ENCODE data around the gene TMEM35B. TPM values are rescaled to one million over a fixed set of nuclear protein-coding genes. Genes with fewer than 3 reads are reported as not detected.
"Not testable (repeated sequence)": the region's sequence is repeated elsewhere in the genome, so short reads cannot be mapped to it uniquely, and the experiment has no call there.

TMEM35B gene
- total RNA-seq, 1 donor, result 21.6 TPM

- TF ChIP-seq, protein P1, sequence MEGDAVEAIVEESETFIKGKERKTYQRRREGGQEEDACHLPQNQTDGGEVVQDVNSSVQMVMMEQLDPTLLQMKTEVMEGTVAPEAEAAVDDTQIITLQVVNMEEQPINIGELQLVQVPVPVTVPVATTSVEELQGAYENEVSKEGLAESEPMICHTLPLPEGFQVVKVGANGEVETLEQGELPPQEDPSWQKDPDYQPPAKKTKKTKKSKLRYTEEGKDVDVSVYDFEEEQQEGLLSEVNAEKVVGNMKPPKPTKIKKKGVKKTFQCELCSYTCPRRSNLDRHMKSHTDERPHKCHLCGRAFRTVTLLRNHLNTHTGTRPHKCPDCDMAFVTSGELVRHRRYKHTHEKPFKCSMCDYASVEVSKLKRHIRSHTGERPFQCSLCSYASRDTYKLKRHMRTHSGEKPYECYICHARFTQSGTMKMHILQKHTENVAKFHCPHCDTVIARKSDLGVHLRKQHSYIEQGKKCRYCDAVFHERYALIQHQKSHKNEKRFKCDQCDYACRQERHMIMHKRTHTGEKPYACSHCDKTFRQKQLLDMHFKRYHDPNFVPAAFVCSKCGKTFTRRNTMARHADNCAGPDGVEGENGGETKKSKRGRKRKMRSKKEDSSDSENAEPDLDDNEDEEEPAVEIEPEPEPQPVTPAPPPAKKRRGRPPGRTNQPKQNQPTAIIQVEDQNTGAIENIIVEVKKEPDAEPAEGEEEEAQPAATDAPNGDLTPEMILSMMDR (IDR thresholded peaks at IDR 0.05; ENCODE audit: insufficient read depth, low read depth, low read length), result no peak
- no peak overlapping the region for H3K4me3 ChIP-seq (ENCODE audit: low read depth, low read length)
- DNase-seq (ENCODE audit: low read depth), result no peak
Measured at GRCh38 chr1:34970829-34971228, 14.3 kb downstream of the TMEM35B start.

GRCh38 chr1:34970220-34970735 is 14.9 kb downstream of the TMEM35B start:
- no peak overlapping the region for H3K4me3 ChIP-seq (ENCODE audit: low read depth, low read length)
- no peak for DNase-seq (ENCODE audit: low read depth)
- TF ChIP-seq, protein P1 (IDR thresholded peaks at IDR 0.05; ENCODE audit: insufficient read depth, low read depth, low read length), result no peak

GRCh38 chr1:34968297-34968696 is 16.9 kb downstream of the TMEM35B start:
- DNase-seq (ENCODE audit: low read depth), result not testable (repeated sequence)

DNA sequence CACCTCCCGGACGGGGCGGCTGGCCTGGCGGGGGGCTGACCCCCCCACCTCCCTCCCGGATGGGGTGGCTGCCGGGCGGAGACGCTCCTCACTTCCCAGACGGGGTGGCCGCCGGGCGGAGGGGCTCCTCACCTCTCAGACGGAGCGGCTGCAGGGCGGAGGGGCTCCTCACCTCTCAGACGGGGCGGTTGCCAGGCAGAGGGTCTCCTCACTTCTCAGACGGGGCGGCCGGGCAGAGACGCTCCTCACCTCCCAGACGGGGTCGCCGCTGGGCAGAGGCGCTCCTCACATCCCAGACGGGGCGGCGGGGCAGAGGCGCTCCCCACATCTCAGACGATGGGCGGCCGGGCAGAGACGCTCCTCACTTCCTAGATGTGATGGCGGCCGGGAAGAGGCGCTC is 17.5 kb downstream of the TMEM35B start:
- H3K4me3 ChIP-seq (ENCODE audit: low read depth, low read length); DNase-seq (ENCODE audit: low read depth): not testable (repeated sequence)

More at GRCh38 chr1:34968297-34968696, 16.9 kb downstream of the TMEM35B start:
- not testable (repeated sequence) for H3K4me3 ChIP-seq (ENCODE audit: low read depth, low read length)

DNA sequence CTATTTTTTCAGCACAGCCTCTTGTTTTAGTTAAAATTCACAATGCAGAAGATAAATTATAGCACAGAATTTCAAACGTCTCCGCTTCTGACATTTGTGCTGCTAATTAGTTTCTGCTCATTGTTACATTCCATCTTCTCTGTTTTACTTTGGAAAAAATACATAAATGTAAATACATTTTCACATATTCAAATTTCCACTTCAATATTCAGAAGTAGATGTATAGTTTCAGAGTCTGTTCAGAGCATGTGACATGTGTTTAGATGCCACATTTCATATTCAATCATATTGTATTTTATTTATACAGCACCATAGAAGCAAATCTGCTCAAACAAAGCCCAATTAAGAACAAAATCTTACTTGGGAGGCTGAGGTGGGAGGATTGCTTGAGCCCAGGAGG is 19.6 kb downstream of the TMEM35B start:
- no peak for DNase-seq (ENCODE audit: low read depth)
- no peak overlapping the region for H3K4me3 ChIP-seq (ENCODE audit: low read depth, low read length)
- TF ChIP-seq, protein P1 (IDR thresholded peaks at IDR 0.05; ENCODE audit: insufficient read depth, low read depth, low read length), result no peak

DNA sequence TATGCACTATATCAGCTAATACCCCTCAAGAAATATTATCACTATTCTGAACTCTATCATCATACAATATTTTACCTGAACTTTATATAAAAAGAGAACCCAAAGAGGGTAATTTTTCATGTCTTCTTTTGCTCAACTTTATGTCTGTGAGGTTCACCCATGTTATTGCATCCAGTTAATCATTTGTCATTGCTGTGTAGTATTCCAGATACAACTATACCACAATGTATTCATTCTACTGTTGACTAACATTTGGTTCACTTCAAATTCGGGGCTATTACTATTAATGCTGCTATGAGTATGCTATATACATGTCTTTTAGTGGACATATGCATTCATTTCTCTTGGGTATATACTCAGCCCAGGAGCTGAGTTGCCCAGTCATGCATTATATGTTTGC is 34.7 kb downstream of the TMEM35B start:
- TF ChIP-seq, protein P1 (IDR thresholded peaks at IDR 0.05; ENCODE audit: insufficient read depth, low read depth, low read length), result no peak
- no peak for DNase-seq (ENCODE audit: low read depth)
- H3K4me3 ChIP-seq (ENCODE audit: low read depth, low read length), result no peak overlapping the region

- DNase-seq (ENCODE audit: low read depth); H3K4me3 ChIP-seq (ENCODE audit: low read depth, low read length): not testable (repeated sequence)
Measured at GRCh38 chr1:34948739-34949138, 36.4 kb downstream of the TMEM35B start.

DNA sequence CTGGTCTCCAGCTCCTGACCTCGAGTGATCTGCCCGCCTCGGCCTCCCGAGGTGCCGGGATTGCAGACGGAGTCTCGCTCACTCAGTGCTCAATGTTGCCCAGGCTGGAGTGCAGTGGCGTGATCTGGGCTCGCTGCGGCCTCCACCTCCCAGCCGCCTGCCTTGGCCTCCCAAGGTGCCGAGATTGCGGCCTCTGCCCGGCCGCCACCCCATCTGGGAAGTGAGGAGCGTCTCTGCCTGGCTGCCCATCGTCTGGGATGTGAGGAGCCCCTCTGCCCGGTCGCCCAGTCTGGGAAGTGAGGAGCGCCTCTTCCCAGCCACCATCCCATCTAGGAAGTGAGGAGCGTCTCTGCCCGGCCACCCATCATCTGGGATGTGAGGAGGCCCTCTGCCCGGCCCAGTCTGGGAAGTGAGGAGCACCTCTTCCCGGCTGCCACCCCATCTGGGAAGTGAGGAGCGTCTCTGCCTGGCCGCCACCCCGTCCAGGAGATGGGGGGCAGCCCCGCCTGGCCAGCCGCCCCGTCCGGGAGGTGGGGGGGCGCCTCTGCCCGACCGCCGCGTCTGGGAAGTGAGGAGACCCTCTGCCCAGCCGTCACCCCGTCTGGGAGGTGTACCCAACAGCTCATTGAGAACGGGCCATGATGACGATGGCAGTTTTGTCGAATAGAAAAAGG is 37.4 kb downstream of the TMEM35B start:
- DNase-seq (ENCODE audit: low read depth); H3K4me3 ChIP-seq (ENCODE audit: low read depth, low read length): not testable (repeated sequence)

GRCh38 chr1:34946211-34946610 is 38.9 kb downstream of the TMEM35B start:
- TF ChIP-seq, protein P1 (IDR thresholded peaks at IDR 0.05; ENCODE audit: insufficient read depth, low read depth, low read length), result no peak
- DNase-seq (ENCODE audit: low read depth), result no peak
- H3K4me3 ChIP-seq (ENCODE audit: low read depth, low read length), result no peak overlapping the region

GRCh38 chr1:34941798-34942197 is 43.3 kb downstream of the TMEM35B start:
- not testable (repeated sequence) for H3K4me3 ChIP-seq (ENCODE audit: low read depth, low read length); DNase-seq (ENCODE audit: low read depth)

Measured in fibroblast of villous mesenchyme (primary cell).